OCI-LY1 (cell line): ENCODE measurements around the gene TBX15.

Experiments
- H2AFZ ChIP-seq: fragments of 200-600 bp; sonication (generic), shearing (Covaris generic); 2 replicates; pipeline ENCODE4 v1.6.0; 2014; ENCODE audit warnings: antibody characterized with exemption, mild to moderate bottlenecking, low read length
- H3F3A ChIP-seq: fragments of 200-600 bp; sonication (generic), shearing (Covaris generic); 2 replicates; pipeline ENCODE4 v1.6.0; 2014; ENCODE audit warnings: mild to moderate bottlenecking, antibody characterized with exemption, low read length, moderate library complexity; ENCODE audit not compliant: insufficient read depth
- H3K27ac ChIP-seq: fragments of 200-600 bp; sonication (generic); 2 replicates; pipeline ENCODE4 v1.5.1; 2014; ENCODE audit warnings: low read length, mixed run types, mild to moderate bottlenecking, low read depth; ENCODE audit not compliant: poor library complexity, severe bottlenecking
- H3K27me3 ChIP-seq: fragments of 200-600 bp; sonication (generic); 2 replicates; pipeline ENCODE4 v1.6.0; 2014; ENCODE audit warnings: antibody characterized with exemption, mild to moderate bottlenecking, low read length, moderate library complexity; ENCODE audit not compliant: insufficient read depth
- H3K36me3 ChIP-seq: fragments of 200-600 bp; sonication (generic); 2 replicates; pipeline ENCODE4 v1.6.1; 2014; ENCODE audit warnings: mild to moderate bottlenecking, antibody characterized with exemption, low read length, moderate library complexity, mixed read lengths; ENCODE audit not compliant: insufficient read depth
- H3K4me1 ChIP-seq: fragments of 200-600 bp; sonication (generic); 2 replicates; pipeline ENCODE4 v1.5.1; 2014; ENCODE audit warnings: mild to moderate bottlenecking, low read length, moderate library complexity; ENCODE audit not compliant: insufficient read depth, severe bottlenecking
- H3K4me2 ChIP-seq: fragments of 200-600 bp; sonication (generic), shearing (Covaris generic); 2 replicates; pipeline ENCODE4 v1.6.1; 2014; ENCODE audit warnings: low read length
- H3K4me3 ChIP-seq: fragments of 200-600 bp; sonication (generic); 2 replicates; pipeline ENCODE4 v1.5.1; 2014; ENCODE audit warnings: low read length, low read depth, mild to moderate bottlenecking, mixed read lengths; ENCODE audit not compliant: poor library complexity, severe bottlenecking
- H3K79me2 ChIP-seq: fragments of 200-600 bp; shearing (Covaris generic); 2 replicates; pipeline ENCODE4 v1.6.1; 2016; ENCODE audit warnings: mixed run types, low read length, mixed read lengths; ENCODE audit not compliant: insufficient read depth
- H3K9ac ChIP-seq: fragments of 200-600 bp; sonication (generic), shearing (Covaris generic); 2 replicates; pipeline ENCODE4 v1.6.1; 2014; ENCODE audit warnings: mild to moderate bottlenecking, low read length, mixed read lengths
- H3K9me2 ChIP-seq: fragments of 200-600 bp; sonication (generic), shearing (Covaris generic); 2 replicates; pipeline ENCODE4 v1.6.1; 2014; ENCODE audit warnings: low read depth, mild to moderate bottlenecking, low read length, mixed read lengths
- H3K9me3 ChIP-seq: fragments of 200-600 bp; shearing (Covaris generic); 2 replicates; pipeline ENCODE4 v1.6.1; 2014; ENCODE audit warnings: low read length, mixed read lengths
- H4K20me1 ChIP-seq: fragments of 200-600 bp; sonication (generic), shearing (Covaris generic); 2 replicates; pipeline ENCODE4 v1.6.0; 2016; ENCODE audit warnings: mild to moderate bottlenecking, low read length; ENCODE audit not compliant: insufficient read depth
- CTCF ChIP-seq: fragments of 200-600 bp; sonication (generic), shearing (Covaris generic); IDR thresholded peaks from 2 replicates; pipeline ENCODE4 v1.5.1; 2017; ENCODE audit warnings: mild to moderate bottlenecking, antibody characterized with exemption, low read length, moderate library complexity, mixed read lengths
- EZH2 ChIP-seq: fragments of 200-600 bp; sonication (generic), shearing (Covaris generic); IDR thresholded peaks from 2 replicates; pipeline ENCODE4 v1.8.0; 2017; ENCODE audit warnings: borderline replicate concordance, mixed run types, mild to moderate bottlenecking, antibody characterized with exemption, low read length, moderate library complexity, mixed read lengths

Gene TBX15

GRCh38 chr1:118871582-118872171 lies 116.5 kb downstream of the TBX15 start:
- Histone ChIP-seq H3K9me2 (no peaks in the 10 kb centered on the region), H3K9me3 (no peaks in the 10 kb centered on the region), H3K9ac (no peak overlapping the region), H3F3A (no peaks in the 10 kb centered on the region), H3K27me3 (no peaks in the 10 kb centered on the region), H3K27ac (no peak overlapping the region), H3K4me2 (no peak overlapping the region), H3K4me1 (no peaks in the 10 kb centered on the region), H3K4me3 (no peak overlapping the region), H4K20me1 (no peaks in the 10 kb centered on the region), H3K79me2 (no peaks in the 10 kb centered on the region), H3K36me3 (no peaks in the 10 kb centered on the region), H2AFZ (no peak overlapping the region)
- TF ChIP-seq CTCF, result no peak
- TF ChIP-seq EZH2, result no peak

- Histone ChIP-seq H2AFZ (no peak overlapping the region), H3K27ac (no peak overlapping the region), H3F3A (no peaks in the 10 kb centered on the region), H3K4me2 (no peak overlapping the region), H3K4me3 (no peak overlapping the region), H4K20me1 (no peaks in the 10 kb centered on the region), H3K9me2 (no peaks in the 10 kb centered on the region), H3K4me1 (no peaks in the 10 kb centered on the region), H3K9me3 (no peaks in the 10 kb centered on the region), H3K27me3 (no peaks in the 10 kb centered on the region), H3K36me3 (no peaks in the 10 kb centered on the region), H3K79me2 (no peaks in the 10 kb centered on the region), H3K9ac (no peak overlapping the region)
- no peak for TF ChIP-seq EZH2
- no peak for TF ChIP-seq CTCF
Observed at GRCh38 chr1:118868387-118868786, 119.8 kb downstream of the TBX15 start.

GRCh38 chr1:118866330-118866729 lies 121.8 kb downstream of the TBX15 start:
- no peaks in the 10 kb centered on the region for H4K20me1 ChIP-seq
- TF ChIP-seq EZH2 (no peak), CTCF (no peak)
- no peak overlapping the region for H3K4me2 ChIP-seq
- H2AFZ ChIP-seq, result no peak overlapping the region
- no peak overlapping the region for H3K27ac ChIP-seq
- no peaks in the 10 kb centered on the region for H3K79me2 ChIP-seq
- no peaks in the 10 kb centered on the region for H3K4me1 ChIP-seq
- no peaks in the 10 kb centered on the region for H3F3A ChIP-seq
- H3K9ac ChIP-seq, result no peak overlapping the region
- H3K9me3 ChIP-seq, result no peaks in the 10 kb centered on the region
- no peaks in the 10 kb centered on the region for H3K9me2 ChIP-seq
- H3K27me3 ChIP-seq, result no peaks in the 10 kb centered on the region
- H3K36me3 ChIP-seq, result no peaks in the 10 kb centered on the region
- H3K4me3 ChIP-seq, result no peak overlapping the region
